Stimulated activated CD4-positive, alpha-beta T cell treated with anti-CD3 and anti-CD28 coated beads, Interleukin-4, amount 100 ng/mL, for 4 hours (primary cell): ENCODE results near the gene ZBTB25.

ENCODE experiments used
- DNase-seq, 2 experiments: peaks; one replicate each; pipeline ENCODE4 v3.0.0-alpha.2; 2020

ZBTB25 gene

DNA sequence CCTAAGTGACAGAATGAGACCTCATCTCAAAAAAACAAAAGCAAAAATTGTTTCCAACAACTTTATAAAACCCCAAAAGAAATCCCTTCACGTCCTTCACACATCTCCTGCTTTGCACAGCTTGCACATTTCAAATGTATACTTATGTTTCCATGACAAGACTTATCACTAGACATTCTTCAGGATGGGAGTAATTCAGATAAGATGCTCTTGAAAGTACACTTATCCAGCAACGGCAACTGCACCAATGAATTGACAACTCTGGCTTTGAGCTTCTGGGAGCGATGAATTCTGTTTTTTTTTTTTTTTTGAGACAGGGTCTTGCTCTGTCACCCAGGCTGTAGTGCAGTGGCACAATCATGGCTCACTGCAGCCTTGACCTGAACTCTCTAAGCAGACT, 69.1 kb downstream of the ZBTB25 start:
- no peak for DNase-seq

DNA sequence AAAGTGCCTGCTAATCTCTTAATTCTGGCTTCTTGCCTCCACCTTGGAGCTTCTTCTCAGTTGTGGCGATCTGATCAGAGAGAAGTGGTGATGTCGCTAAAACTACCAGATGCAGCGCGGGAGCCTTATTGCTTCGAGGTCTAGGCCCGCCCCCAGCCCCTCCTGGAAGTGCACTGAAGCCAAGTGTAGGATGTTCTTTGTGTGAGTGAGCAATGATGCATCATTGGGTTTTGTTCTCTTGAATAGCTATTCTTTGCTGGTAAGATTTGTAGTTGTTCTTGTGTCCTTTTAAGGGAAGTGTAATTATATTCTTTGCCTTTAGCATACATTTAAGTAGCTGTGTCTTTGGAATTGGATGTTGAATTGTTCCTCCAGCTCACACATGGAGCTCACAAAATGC, 79.7 kb downstream of the ZBTB25 start:
- DNase-seq = no peak

DNA sequence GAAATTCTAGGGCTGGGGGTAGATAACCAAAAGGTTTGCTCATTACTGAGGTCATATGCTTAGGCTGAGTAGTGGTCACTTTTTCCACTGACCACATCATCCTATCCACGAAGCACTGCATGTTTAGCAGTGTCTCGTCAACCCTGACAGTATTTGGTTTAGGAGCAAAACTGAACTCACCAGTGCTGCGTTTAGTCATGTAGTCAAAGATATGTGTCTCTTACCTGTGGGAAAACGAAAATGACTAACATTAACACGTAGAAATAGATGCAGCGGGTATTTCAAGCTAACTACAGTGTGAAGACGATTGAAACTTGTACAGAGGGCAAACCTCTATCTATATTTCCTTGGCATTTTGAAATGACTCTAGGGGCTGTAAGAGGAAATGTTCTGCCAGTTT, 80.9 kb downstream of the ZBTB25 start:
- DNase-seq = no peak

DNA sequence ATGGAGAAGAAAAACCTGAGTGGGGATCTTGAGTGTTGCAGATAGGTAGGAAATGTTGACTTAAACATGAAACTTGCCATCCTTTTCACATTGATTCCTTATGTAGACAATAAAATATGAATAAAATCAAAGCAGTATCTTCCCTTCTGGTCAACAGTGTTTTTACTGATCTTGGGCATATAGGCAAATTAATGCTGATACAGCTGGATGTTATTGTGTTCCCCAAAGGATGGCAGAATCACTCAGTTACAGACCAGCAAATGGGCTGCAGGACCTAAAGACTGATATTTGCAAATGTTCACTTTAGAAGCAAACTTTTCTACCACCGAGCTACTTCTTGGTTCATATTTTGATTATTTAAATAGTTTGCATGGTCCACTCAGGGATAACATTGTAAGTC, 81.6 kb downstream of the ZBTB25 start:
- no peak for DNase-seq

DNA sequence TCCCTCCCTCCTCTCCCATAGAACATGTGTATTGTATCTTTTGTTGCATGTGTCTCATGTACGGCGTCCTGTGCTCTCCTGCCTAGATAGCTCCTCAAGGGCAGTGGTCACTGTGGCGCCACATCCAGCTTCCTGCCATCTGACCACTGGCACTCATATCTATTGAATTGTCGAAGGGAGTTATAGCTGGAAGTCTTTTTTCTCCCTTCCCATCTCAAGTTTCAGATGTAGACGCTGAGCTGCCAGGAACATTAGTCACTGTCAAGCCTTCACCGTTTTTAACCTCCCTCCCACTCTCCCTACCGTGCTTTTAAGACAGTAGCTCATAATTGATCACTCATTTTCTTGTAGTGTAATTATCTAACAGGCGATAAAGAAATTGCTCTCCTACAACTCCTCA, 82.5 kb downstream of the ZBTB25 start:
- no peak for DNase-seq

DNA sequence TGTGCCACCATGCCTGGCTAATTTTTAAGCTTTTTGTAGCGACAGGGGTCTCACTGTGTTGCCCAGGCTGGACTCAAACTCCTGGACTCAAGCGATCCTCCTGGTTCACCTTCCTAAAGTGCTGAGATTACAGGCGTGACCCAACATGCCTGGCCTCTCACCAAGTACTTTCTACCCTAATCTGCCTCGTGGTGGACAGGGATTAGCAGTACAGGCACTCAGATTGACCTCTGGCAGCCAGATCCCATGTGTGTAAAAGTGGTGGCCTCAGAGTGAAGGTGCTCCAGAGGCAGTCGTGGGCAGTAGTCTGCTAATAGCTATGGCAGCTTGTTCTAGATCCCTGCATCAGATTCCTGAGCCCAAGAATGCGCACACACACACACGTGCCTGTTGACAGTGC, 84.6 kb downstream of the ZBTB25 start:
- DNase-seq = no peak

DNA sequence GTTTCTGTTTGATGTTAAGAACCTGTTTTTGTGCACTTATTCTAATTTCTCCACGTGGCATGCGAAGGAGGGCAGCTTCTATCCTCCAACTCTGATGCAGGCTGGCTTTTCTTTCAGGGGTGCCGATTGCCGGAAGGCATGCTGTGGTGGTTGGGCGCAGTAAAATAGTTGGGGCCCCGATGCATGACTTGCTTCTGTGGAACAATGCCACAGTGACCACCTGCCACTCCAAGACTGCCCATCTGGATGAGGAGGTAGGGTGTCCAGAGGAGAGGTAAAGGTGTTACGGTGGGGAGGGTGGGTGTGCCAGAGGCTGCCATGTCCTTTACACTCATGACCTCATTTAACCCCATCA, 85.9 kb downstream of the ZBTB25 start:
- no peak for DNase-seq

DNA sequence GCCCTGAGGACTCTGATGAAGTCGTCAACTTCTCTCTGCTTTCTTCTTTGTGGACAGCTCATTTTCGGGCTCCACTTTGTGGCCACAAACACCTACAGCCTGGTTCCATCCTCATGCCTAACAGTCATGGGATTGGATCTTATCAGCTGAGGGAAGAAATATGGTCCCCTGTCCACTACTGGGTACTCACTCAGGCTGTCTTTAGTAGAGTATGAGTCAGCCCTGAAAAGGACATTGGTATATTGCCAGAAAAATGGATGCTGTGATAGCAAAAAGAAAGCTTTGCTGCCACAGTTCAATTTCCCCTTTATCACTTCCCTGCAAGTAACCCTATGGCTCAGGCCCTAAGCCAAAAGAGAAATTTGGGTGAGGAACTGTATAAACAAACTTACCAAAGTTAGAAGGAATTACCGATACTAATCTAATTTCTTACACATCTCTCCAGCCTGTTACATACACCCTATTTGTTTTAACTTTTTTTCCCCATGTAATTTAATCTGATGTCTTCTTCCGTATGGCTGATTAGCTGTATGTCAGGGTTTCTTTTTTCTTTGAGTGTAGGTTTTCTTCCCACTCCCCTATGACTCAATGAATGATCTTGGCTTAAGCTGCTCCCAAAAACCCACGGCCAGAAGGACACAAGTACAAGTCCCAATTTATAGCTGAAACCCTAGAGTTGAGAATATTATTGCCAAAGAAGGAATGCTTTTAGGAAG, 86.4 kb downstream of the ZBTB25 start:
- DNase-seq = no peak

DNA sequence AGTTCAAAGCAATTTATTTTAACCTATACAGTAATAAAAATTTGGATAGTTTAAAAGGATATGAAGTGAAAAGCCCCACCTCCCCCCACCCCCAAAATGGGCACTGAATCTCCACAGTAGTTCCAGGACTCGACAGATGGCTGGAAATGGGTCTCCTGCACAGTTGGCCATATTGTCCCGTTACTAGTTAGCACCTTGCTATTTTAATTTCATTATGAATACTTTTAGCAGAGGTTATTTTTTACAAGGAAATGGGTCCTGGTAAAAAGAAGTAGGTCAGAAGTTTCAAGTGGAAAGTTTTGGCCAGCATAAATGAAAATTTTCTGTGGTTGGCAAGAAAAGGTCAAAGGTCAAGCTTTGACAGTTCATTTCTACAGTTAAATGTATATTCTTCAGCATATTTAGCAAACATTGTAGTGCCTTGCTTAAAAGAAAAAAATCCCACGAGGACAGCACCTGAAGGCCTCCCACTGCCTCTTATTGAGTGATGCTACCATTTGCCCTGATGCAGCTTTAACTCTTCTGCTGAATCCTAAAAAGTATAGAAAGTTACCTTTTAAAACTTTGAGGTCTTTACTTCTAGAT, 87.2 kb downstream of the ZBTB25 start:
- DNase-seq = no peak

DNA sequence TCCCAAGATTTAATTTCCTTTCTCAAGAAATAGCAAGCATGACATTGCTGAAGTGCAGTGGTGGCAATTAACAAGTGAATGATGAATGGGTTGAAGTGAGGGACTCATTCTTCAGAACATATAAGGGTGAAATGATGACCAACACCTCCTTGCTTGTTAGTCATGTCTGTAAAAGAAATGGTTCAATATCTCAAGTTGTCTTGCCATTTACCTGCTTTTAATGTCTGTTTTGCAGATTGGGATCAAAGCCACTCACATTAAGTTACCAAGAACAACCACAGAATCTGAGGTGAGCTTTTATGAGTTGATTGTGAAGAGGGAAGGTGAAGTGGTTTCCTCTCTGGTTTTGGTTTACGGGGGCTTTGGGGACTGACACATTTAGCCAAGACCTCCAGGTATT, 91.4 kb downstream of the ZBTB25 start:
- DNase-seq = no peak

DNA sequence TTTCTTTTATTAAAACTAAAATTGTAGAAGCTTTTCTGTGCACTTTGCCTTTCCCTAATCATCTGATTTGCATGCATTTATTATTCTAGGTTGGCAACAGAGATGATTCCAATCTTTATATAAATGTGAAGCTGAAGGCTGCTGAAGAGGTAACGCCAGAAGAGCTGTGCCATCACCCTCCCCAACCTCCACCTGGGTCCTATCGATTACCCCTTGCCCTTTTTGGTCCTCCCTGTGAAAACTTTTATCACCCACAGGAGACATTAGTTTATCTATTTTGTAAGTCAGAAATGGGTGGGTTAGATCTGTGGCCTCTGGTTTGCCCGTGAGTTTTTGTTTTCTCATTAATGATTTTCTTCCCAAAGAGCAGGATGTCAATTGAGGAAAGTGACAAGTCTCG, 92.6 kb downstream of the ZBTB25 start:
- DNase-seq = no peak

DNA sequence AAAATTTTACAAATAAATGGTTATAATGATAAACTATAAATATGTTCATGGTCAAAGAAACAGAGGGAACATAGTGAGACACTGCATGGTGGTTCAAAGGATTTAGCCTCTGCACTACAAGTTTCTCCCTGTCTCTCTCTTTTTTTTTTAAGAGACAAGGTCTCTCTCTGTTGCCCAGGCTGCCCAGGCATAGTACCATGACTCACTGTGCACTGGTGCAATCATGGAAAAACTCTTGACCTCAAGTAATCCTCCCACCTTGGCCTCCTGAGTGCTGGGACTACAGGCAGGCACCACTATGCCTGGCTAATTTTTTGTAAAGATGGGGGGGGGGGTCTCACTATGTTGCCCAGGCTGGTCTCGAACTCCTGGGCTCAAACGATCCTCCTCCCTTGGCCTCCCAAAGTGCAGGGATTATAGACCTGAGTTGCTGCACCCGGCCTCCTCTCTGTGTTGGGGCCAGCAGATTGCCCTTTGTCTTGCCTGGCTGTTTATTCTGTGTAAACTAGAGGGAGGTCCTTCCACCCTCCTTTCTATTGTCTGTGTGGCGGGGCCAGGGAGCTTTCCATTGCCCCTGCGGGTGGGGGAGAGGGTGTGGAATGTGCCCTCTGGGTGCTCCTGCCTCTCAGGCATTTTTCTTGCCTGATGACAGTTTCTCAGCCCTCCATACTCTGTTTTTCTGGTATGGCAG, 93.4 kb downstream of the ZBTB25 start:
- DNase-seq = no peak

DNA sequence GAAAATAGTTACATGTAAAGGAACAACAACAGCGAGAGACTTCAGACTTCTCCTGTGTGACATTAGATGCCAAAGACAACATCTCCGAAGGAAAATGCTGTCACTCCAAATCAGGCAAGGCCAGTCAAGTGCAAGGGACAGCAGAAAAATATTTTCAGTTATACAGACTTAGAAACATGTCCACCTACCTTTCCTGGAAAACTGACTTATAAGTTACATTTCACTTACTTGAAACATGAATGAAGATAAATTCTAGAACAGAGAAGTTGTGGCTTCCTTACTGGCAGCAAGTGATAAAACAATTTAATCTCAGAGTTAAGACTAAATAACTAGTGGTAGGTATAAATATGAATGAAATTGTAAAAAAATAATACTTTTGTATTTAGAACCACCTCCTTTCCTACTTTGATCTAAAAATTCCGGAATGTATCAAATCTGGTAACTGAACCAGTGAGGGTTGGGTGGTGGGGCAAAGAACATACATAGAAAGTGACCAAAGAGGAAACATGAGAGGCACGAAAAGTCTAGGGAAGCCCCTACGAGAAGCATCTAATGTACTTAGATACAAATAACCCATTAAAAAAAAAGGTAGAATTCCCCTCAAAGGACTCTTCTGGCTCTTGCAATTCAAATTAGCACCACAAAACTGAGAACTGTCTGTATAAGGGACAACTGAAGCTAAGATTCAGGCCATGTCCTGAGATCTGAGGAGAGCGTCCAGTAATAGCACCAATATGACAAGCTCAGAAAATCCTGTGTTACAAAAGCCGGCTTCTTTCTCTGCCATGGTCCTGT, 94.3 kb downstream of the ZBTB25 start:
- DNase-seq = no peak

DNA sequence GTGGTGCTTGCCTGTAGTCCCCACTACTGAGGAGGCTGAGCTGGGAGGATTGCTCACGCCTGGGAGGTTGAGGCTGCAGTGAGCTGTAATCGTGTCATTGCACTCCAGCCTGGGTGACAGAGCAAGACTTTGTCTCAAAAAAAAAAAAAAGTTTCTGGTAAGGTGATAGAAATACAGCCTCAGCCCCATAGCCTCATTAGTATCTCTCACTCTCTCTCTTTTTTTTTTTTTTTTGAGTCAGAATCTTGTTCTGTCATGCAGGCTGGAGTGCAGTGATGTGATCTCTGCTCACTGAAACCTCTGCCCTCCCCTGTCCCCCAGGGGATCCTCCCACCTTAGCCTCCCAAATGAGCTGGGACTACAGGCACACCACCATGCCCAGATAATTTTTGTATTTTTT, 96.3 kb downstream of the ZBTB25 start:
- DNase-seq = no peak

DNA sequence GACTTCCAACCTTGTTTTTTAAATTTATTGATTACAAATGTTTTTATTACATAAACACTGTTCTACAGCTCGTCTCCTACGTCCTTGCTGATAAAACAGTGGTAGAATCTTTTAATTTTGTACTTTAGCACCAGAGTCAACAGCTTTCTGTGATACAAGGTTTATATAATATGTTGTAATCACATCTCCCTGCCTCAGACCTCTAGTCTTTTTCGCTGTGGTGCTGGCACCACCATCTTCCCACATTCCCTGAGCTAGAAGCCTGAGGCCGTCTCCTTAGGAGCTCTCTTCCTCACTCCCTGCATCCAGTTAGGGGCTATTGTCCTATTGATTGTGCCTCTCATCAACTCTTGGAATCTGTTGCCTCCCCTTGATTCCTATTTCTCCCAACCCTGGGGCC, 98.3 kb downstream of the ZBTB25 start:
- no peak for DNase-seq

DNA sequence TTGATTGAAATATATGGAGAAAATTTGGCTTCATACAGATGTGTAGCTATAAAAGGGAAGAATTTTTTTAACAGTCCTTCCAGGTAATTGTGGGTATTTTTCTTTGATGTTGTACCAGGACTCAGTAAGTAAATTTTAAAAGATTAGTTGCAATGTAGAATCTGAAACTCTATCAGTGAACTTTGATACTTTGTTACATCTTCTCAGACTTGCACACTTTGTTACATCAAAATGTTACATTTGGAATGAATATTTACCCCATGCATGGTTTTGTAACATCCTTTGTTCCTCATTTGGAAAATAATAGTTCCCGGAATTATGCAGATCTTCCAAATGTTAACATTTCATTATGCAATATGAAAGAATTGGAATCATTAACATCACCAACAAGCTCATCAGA, 101.7 kb downstream of the ZBTB25 start:
- no peak for DNase-seq

DNA sequence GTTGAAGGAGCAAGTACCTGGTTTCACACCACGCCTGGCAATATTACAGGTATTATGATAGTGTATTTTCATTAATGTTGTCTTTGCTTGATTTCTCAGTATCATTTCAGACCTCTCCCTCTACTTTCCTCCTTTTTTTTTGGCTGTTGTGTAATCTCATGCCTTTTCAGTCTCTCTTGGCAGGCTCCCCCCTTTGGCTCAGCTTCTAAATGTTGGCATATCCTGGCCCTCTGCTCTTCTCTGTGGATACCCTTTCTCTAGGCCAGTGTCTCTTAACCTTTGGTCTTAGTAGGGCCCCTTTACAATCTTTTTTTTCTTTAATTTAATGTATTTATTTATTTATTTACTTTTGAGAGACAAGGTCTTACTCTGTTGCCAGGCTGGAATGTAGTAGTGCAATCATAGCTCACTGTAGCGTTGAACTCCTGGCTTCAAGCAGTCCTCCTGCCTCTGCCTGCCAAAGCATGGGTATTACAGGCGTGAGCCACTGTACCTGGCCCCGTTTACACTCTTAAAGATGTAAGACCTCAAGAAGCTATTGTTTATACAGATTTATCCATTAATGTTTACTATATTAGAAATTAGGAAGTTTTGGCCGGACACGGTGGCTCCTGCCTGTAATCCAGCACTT, 102.7 kb downstream of the ZBTB25 start:
- DNase-seq = no peak
